HG03196 (cell line): Measurements from ENCODE around the gene KRTAP10-11.
"Not testable (repeated sequence)": the region's sequence is repeated elsewhere in the genome, so short reads cannot be mapped to it uniquely, and the experiment has no call there.

ENCODE experiments used
- ATAC-seq: cut with Tn5 transposase; IDR thresholded peaks from one replicate; pipeline ENCODE4 v1.9.1; 2021; ENCODE audit not compliant: unreplicated experiment

The KRTAP10-11 gene

GRCh38 chr21:44646366-44647221 lies at the start of gene KRTAP10-11:
TSS of gene KRTAP10-11 (plus strand) at chr21:44646414. CDS start at chr21:44646459, 45 bp downstream.
- not testable (repeated sequence) for ATAC-seq

GRCh38 chr21:44598061-44598460 lies 48.2 kb upstream of the KRTAP10-11 start:
- no peak for ATAC-seq

- no peak for ATAC-seq
Observed at GRCh38 chr21:44599264-44600029, 46.8 kb upstream of the KRTAP10-11 start.

- not testable (repeated sequence) for ATAC-seq
Observed at GRCh38 chr21:44600118-44600978, 45.9 kb upstream of the KRTAP10-11 start, which contains the start of gene KRTAP10-7. TSS of gene KRTAP10-7 (plus strand) at chr21:44600597. CDS start at chr21:44600622, 25 bp downstream.

- not testable (repeated sequence) for ATAC-seq
Observed at GRCh38 chr21:44601091-44601490, 45.1 kb upstream of the KRTAP10-11 start.

GRCh38 chr21:44601596-44602462 lies 44.4 kb upstream of the KRTAP10-11 start:
- no peak for ATAC-seq

- ATAC-seq: no peak
Observed at GRCh38 chr21:44602463-44602850, 43.8 kb upstream of the KRTAP10-11 start.

GRCh38 chr21:44603109-44603875 lies 42.9 kb upstream of the KRTAP10-11 start:
- ATAC-seq: no peak

- no peak for ATAC-seq
Observed at GRCh38 chr21:44603911-44604310, 42.3 kb upstream of the KRTAP10-11 start.

- ATAC-seq: no peak
Observed at GRCh38 chr21:44606495-44606894, 39.7 kb upstream of the KRTAP10-11 start.

- no peak for ATAC-seq
Observed at GRCh38 chr21:44609193-44609592, 37.0 kb upstream of the KRTAP10-11 start.

- not testable (repeated sequence) for ATAC-seq
Observed at GRCh38 chr21:44610157-44610843, 35.9 kb upstream of the KRTAP10-11 start.

GRCh38 chr21:44611551-44611950 lies 34.7 kb upstream of the KRTAP10-11 start:
- ATAC-seq: no peak

- no peak for ATAC-seq
Observed at GRCh38 chr21:44612029-44612486, 34.2 kb upstream of the KRTAP10-11 start, which contains the start of gene KRTAP10-8. TSS of gene KRTAP10-8 (plus strand) at chr21:44612079. CDS start at chr21:44612101, 22 bp downstream.

- no peak for ATAC-seq
Observed at GRCh38 chr21:44612669-44613229, 33.5 kb upstream of the KRTAP10-11 start.

- no peak for ATAC-seq
Observed at GRCh38 chr21:44613386-44614155, 32.6 kb upstream of the KRTAP10-11 start.

- ATAC-seq: no peak
Observed at GRCh38 chr21:44614161-44614631, 32.0 kb upstream of the KRTAP10-11 start.
